GM18498 (cell line): ENCODE results near the gene MCMBP.
"Not testable (repeated sequence)": the region's sequence is repeated elsewhere in the genome, so short reads cannot be mapped to it uniquely, and the experiment has no call there.

Experiments used
- ATAC-seq: cut with Tn5 transposase; IDR thresholded peaks from one replicate; pipeline ENCODE4 v1.9.1; 2021; ENCODE audit warnings: mild to moderate bottlenecking, moderate library complexity; ENCODE audit not compliant: unreplicated experiment

MCMBP gene

DNA sequence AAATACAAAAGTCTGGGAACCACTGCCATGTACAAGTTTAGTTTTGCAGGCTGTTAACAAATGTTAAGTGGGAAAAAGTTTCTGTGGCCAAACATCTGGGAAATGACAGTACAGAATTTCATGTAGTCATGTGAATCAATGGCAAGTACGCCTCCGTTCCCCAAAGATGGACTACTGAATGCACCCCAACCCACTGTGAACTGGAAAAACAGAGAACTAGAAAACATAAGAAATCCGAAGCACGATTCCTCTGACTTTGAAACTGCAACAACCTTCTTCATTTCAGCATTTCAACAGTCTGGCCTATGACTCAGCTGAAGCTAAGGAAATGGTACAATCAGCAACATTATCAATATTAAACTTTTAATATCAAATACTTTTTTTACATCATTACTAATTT lies 41.8 kb downstream of the MCMBP start:
- ATAC-seq = no peak

DNA sequence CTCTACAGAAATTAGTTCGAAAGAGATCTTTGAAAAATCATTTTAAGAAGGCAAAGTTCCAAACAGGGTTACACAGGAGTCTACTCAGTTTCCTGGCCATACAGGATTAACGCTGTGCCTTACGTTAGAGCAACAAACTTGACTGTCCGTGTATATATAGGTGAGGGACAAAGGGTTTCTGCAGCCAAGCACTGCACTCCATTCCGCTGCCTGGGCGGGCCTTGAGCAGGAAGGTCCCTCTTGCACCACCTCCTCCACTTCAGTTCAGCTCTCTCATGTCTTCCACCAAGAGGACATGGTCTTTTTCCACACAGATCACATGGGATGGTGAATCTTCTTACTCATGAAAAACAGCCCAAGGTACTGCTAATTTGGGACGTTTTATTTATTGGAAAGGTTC lies 43.2 kb downstream of the MCMBP start:
- ATAC-seq = no peak

DNA sequence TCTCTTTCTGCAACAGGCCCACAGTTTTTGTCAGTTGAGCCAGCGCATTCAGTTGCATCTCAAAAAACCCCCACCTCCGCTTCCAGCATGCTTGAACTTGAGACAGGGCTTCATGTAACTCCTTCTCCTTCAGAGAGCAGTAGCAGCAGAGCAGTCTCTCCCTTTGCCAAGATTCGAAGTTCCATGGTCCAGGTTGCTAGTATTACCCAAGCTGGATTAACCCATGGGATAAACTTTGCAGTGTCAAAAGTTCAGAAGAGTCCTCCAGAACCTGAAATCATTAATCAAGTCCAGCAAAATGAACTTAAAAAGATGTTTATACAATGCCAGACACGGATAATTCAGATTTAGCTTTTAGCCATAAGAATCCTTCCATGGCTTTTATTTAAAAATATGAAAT lies 45.2 kb downstream of the MCMBP start:
- no peak for ATAC-seq

DNA sequence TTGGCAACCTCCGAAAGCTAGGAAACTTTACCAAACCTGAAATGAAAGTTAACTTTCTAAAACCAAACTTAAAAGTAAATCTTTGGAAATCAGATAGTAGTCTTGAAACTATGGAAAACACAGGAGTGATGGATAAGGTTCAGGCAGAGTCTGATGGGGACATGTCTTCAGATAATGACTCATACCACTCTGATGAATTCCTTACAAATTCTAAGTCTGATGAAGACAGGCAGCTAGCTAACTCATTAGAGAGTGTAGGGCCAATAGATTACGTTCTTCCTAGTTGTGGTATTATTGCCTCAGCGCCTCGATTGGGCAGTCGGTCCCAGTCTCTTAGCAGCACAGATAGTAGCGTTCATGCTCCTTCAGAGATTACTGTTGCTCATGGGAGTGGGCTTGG lies 45.9 kb downstream of the MCMBP start:
- ATAC-seq = no peak

DNA sequence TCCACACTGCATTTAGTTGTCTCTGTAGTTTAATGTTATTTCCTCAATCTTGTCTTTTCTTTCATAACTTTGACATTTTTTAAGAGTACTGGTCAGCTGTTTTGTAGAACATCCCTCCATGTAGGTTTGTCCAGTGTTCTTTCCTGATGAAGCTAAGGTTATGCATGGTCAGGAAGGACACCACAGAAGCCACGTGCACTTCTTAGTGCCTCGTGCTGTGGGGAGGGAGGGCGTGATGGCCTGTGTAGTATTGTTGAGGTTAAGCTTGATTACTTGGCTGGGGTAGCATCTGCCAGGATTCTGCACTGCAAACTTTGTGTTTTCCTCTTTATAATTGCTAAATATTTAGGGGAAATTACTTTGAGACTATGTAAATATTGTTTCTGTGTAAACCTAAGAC lies 48.3 kb downstream of the MCMBP start:
- ATAC-seq = no peak

DNA sequence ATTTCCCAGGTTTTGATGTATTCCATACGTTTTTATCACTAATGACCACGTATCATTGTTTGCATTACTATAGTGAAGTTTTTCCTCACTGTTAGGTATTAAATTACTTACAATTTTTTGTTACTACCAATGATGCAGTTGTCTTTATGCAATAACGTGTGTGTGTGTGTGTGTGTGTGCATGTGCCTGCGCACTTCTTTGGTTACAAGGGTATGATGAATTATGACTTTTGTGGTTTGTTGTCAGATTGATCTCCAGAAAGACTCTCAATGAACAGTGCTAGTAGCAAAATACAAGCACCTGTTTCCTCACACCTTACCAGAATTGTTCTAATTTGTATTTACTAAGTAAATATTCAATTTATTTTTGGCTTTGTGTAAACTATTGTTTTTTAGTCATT lies 51.5 kb downstream of the MCMBP start:
- ATAC-seq = no peak

DNA sequence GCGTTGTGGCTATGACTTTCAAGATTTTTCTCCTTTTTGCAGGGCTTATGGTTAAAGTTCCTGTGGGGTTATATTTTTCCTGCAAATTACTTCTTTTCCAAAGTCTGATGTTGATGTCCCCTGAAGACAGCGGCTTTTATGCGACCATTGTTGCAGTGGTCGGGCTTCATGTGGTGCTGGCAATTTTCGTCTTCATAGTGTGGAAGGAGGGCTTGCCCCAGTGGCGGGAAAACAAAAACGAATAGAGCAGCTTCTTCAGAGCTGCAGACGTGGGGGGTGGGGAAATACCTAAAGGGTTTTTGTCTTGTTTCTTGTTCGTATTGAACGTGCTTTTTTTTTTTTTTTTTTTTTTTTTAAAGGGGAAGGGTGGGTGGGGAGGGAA lies 53.8 kb downstream of the MCMBP start:
- ATAC-seq = no peak

DNA sequence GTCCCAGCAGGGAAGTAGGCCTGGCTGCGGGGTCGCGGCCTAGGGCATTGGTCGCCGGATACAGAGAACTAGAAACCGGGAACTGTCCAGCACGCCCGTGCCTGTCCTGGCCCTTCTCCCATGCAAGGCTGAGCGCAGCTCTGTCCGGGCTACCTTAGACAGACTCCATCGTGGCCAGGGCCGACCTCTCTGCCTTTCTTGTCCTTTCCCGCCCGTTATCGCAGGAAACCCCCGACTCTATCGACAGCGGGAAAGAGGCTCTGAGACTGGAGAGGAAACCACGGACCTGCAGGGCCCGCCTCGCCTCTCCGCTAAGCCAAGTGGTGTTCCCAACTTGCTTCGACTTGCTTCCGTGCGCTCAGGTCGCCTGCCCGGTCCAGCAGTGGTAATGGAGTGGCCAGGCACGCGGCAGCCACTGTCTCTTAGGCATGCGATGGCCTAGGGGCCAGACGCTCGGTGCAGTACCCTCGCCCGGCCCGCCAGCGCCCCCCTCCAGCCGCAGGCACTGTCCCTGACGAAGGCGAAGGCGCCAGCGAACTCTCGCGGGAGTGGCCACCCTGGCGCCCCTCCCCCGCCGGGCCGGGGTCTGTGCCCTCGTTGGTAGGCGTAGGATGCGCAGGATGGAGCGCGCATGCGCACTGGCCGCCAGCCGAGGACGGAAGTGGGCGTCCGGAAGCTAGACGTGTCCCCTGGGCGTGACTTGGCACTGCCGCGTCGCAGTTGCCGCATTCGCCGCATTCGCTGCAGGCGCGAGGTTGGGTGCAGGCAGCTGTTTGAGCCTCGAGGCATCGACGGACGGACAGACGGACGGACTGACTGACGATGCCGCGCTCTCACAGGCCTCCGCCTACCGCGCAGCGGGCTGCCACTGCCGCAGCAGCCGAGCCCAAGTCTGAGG lies 54.4 kb downstream of the MCMBP start:
- no peak for ATAC-seq

DNA sequence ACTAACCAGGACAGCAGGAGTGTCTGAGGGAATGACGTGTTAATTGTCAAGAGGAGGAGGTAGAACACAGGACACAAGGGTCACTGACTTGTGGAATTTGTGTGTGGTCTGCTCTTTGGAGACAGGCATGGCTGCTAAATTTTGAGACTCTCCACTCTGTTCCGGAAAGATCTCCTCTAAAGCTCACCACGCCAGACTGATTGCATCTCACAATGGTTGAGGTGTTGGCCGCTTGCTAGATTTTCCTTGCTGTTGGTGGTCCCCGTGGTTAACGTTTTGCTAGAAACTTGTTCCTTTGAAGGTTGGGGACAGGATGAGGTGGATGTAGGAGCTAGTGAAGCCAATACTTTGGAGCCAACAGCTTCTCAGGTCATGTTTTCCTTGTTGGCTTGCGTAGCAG lies 57.0 kb downstream of the MCMBP start:
- ATAC-seq = no peak

DNA sequence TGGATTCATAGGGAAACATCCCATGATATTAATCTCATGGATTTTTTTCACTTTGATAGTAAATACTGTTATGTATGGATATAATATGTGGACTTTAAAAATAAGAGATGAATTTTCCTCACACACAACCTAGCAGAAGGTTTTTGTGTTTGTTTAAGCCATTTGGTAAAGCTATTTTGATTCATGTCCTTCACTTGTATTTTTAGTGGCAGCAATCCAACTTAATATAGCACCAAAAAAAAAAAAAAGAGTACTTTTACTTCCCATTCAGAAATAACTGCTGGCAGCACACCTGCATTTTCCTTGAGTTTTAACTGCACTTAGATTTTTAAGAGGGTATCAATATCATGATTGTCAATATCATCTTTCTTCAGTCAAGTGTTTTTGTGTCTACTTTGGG lies 60.0 kb downstream of the MCMBP start:
- no peak for ATAC-seq

DNA sequence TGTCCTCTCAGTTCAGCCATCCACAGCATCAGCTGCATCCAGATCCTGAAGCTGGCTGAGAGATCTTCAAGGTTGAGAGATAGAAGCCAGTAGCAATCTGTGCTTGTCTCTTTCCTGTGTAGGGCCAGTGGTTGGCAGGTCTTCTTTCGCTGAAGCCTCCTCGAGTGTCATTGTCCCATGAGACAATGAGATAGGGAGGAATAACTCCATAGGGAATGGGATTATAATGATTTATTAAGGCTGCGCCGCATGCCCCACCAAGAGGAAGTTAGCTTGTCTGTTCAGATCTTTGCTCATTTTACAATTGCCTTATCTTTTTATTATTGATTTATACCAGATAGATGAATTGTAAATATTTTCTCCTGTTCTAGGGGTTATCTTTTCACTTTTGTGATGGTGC lies 61.5 kb downstream of the MCMBP start:
- ATAC-seq = no peak

DNA sequence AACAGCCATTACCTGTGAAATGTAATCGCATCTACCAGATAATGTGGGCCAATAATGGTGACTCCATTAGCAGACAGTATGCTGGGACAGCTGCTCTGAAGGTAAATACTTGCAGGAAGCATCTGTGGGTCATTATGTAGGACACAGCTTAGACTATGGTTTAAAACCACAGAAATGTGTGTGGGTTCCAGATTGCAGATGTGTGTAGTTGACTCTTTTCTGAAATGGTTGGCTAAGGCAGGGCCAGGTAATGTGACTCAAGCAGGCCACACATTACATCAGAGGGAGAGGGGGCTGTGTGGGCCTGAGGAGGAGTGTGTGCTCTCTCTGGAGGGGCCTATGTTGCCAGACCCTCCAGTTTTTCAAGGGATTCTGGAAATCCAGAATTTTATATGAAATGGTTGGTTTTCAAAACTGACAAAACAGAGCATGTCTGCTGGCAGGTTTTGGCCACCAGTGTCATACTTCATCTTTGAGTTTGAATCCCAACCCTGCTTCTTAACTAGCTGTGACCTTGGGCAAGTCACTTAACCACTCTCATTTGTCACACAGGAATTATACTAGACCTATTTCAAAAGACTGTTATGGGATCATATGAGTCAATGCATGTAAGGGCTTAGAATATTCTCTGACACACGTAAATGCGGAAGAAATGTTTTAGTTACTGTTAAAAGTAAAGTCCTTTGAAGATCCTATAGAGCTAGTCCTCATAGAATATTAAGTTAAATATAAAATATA lies 64.5 kb downstream of the MCMBP start:
- no peak for ATAC-seq

DNA sequence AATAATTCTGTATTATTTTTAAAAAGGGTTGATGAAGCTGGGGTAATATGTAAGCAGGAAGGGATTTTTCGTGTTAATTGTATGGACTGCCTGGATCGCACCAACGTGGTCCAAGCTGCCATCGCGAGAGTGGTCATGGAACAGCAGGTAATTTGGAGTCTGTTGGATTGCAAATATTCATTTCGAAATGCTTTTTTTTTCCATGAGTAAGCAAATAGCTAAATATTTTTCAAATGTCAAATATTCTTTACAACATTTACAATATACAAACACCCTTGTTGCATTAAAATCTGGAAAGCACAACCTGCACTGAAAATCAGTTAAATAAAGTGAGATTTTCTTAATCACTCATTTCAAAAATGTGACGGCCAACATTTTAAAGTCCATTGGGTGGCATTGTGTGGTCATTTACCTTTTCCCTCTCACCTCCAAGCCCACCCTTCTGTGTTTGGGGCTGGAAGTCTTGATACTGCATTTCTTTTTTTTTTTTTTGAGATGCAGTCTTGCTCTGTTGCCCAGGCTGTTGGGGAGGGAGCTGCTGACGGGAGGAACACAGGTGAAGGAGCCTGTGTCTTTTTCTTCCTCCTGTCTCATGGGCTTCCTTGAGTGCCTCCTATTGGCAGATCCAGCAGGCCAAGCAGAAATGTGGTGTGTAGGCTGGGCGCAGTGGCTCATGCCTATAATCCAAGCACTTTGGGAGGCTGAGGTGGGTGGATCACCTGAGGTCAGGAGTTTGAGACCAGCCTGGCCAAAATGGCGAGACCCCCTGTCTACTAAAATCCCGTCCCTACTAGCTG lies 66.1 kb downstream of the MCMBP start:
- no peak for ATAC-seq

DNA sequence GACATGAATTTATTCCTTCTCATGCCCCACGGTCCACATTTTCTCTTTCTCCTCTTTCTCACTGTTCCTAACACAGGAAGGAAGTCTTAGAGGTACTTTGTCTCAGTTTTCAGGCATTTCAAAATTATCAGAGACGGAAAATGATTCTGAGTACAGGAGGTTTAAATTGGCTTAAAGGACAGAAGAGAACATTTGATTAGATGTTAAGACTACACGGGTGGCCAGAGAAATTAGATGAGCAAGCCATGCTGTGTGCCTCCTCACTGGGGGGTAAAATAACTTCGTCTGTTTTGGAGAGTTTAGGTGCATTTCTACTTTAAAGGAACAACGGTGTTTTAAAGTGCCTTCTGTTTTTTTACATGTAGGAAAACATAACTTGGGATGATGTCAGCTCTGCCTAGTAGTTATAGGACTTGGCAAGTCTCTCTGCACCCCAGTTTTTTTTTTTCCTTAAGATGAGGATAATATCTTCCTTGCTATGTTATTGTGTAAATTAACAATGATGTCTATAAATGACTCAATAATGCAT lies 66.9 kb downstream of the MCMBP start:
- ATAC-seq = no peak

DNA sequence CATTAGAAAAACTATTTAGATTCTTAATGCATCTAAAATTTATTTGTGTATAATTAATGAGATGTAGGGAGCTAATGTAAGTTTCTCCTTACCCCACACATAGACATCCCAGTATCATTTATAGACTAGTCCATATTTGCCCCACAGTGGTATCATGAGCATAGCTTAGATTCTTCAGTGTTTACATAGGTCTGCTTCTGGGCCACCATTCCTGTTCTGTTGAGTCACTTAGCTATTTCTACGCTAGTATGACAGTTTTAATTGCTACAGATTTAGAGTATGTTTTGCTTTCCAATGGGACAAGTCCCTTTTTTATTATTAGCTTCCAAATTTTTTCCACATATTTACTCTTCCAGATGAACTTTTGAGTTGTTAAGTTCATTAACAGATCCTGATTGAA lies 69.4 kb downstream of the MCMBP start:
- ATAC-seq = no peak

DNA sequence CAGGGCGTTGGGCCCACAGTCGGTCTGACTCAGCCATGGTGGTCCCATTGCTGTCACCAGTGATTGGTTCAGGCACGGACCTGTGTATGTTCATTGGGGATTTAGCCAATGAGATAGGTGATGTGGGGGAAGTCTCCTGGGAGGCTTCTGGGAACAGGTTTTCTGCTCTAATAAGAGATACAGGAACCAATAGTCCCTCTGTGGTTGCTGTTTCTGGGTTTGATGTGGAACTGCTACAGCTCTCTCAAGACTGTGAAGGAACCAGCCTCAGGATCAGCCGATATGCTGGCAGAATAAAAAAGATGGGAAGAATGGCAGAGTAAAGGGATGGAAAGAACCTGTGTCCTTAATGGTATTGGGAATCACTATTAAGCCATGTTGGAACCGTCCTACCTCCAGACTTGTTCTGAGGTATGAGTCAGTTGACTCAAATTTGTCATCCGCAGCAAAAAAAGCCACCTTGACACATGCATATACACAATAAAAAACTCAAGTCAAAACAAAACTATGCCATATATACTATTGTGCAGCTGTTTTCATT lies 70.6 kb downstream of the MCMBP start:
- no peak for ATAC-seq

DNA sequence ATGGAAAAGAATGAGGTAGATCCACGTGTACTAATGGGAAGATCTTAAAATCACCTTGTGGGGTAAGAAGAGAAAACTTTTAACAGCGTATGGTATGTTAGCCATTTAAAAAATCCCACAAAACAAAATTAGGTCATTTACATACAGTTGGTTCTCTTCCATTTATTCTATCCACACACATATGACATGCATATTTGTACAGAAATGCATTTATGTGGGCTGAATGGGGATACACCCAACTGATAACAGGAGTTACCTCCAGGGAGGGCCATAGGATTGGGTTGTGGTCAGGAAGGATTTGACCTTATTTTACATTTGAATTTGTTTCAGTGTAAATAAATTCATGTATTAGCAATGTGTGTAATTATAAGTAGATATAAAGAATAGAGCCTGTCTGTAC lies 71.5 kb downstream of the MCMBP start:
- ATAC-seq = no peak

DNA sequence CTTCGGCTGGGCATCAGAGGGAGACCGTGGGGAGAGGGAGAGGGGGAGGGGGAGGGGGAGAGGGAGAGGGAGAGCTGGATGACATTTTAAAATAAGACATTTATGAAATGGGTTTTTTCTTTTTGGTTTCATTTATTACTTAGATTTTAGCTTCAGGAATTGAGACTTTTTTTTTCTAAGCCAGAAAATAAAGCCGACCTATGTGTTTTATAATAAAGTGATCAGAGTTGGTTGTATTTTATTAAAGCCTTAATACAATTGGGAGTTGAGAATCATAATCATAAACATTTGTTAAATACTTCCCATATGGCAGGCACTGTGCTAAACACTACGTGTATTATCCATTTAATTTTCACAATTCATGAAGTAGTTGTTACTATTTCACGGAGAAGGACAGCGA lies 76.6 kb downstream of the MCMBP start:
- ATAC-seq = no peak

DNA sequence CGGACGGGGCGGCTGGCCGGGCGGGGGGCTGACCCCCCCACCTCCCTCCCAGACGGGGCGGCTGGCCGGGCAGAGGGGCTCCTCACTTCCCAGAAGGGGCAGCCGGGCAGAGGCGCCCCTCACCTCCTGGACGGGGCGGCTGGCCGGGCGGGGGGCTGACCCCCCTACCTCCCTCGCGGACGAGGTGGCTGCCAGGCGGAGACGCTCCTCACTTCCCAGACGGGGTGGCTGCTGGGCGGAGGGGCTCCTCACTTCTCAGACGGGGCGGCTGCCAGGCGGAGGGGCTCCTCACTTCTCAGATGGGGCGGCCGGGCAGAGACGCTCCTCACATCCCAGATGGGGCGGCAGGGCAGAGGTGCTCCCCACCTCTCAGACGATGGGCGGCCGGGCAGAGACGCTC lies 77.5 kb downstream of the MCMBP start:
- not testable (repeated sequence) for ATAC-seq

DNA sequence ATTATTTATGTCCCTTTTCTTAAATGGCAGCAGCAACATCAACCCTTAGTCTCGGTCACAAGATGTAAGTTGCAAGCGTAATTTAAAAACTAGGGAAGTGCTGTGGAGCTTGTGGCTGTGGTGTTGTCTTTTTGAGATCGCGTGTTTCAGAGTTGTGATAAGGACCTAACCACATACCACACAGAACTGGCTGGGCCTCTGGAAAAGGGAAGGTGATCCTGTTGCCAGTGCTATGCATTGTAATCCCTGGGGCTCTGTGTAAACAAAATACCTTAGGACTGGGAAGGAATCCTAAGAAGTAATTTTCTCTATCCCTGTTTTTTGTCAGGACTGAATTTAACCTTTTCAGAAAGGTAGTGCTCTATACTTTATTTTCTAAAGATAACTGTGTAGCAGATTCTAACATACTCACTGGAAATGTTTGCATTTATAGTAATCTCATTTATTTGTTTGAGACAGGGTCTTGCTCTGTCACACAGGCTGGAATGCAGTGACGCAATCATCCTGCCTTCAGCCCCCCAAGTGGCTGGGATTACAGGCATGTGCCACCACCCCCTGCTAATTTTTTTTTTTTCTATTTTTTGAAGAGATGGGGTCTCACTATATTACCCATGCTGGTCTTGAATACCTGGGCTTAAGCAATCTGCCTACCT lies 86.4 kb downstream of the MCMBP start:
- ATAC-seq = no peak
